HS-27A (cell line): ENCODE data around the gene GPR143.
"Not testable (repeated sequence)": the region's sequence is repeated elsewhere in the genome, so short reads cannot be mapped to it uniquely, and the experiment has no call there.

Experiments
- DNase-seq: peaks from one replicate; pipeline ENCODE4 v3.0.0-alpha.2; 2012; ENCODE audit warnings: low read depth, missing footprints

Gene GPR143

DNA sequence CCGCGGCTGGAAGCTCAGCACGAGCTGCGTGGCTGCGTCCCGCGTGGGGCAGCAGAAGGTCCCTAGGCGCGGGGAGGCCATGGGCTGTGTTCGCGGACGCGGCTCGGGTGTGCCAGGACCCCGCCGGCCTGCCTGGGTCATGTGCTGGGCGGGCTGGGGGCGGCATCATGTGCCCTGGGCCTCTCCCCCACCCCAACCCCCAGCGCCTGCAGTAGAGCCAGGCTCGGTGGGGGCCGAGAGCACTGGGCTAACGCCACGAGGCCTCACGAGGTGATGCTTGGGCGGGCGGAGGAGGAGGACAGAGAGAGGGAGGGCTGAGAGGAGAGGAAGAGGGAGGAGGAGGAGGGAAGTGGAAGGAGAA is at the start of gene GPR143:
TSS of gene GPR143 (minus strand) at position 111 of the 361 bp plus-strand sequence. CDS start at position 81, 30 bp downstream.
- no peak for DNase-seq

DNA sequence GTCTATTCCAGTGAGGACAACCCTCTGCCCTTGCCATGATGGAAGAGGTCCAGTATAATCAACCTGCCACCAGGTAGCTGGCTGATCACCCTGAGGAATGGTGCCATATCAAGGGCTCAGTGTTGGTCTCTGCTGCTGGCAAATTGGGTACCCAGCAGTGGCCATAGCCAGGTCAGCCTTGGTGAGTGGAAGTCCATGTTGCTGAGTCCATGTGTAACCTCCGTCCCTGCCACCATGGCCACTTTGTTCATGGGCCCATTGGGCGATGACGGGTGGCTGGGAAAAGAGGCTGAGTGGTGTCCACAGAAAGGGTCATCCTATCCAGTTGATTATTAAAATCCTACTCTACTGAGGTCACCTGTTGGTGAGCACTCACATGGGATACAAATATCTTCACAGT is 45.4 kb upstream of the GPR143 start:
- not testable (repeated sequence) for DNase-seq

DNA sequence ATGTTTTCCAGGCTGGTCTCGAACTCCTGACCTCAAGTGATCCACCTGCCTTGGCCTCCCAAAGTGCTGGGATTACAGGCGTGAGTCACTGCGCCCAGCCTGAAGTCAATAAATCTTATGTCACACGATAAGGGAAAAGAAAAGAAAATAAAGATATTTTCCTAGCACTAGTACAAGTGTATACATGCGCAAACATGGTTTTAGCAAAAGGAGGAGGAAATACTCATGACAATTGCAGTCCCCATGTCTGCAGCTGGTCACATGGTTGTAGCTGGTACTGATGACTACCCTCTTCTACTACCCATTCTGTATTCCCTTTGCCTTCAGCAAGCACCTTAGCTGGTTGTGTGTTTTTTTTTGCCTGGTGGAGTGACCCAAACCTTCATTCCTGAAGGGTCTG is 44.2 kb upstream of the GPR143 start:
- not testable (repeated sequence) for DNase-seq

DNA sequence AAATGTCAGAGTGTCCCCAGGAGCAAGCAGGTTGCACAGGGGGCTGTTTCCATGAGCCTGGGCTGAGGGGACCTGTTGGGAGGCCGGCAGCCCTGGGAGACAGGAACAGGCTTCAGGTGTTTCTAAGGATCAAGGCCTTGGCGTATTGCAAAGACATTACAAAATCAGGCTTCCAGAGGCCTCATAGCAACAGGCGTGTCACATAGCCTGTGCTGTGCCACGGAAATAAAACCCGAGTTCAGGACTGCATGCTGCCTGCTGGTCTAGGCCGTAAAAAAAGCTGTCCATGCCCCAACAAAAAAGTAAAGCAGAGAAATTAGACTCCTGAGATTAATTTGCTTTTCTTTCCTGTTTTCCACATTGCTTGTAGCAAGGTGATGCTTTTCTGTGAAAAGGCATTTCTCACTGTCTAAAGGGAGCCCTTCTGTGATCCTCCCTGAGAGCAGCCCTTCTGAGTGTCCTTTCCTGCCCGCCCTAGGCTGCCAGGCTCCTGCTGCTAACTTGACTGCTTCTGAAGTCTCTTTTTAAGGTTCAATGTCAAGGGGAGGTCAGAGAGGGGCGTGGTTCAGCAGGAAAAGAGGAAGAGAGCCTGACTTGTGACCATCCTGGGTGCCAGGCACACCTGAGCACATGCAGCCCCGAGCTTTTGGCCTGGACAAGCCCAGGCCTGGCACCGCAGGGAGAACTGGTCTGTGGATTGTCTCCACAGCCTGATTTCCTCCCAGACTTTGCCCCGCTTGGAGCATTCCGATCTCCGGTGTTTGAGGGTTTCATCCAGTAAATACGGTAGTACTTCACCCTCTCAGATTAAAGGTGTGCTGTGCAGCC is 41.9 kb upstream of the GPR143 start:
- no peak for DNase-seq

DNA sequence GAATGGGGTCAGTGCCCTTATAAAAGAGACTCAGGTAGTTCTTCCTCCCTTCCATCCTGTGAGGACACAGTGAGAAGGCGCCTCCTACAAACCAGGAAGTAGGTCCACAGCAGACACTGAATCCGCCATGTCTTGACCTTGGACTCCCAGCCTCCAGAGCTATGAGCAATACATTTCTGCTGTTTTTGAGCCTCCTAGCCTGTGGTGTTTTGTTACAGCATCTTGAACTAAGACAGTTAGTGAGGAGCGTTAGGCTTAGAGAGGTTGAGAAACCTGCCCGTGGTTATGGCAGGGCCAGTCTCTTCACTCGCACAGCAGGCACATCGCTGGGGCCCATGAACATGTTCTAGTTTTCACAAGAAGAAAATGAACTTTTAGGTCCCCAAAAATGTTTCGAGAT is 40.3 kb upstream of the GPR143 start:
- DNase-seq: no peak

DNA sequence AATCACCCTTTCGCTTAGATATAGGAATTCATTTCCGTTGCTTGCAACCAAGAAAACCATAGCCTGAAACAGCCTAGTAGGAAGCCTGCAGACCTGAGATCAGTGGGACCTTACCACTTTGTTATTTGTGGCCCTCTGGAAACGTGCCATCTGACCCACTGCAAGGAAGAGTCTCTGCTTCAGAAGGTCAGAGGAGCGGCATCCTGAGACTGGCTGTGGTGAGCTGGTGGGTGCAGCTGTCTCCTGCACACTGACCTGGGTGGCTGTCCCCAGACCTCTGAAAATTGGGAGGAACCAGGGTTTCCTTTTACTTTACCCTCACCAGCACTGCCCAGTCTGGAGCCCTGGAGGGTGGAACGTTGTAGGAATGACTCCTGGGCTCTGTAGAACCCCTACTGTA is 38.8 kb upstream of the GPR143 start:
- DNase-seq: no peak

DNA sequence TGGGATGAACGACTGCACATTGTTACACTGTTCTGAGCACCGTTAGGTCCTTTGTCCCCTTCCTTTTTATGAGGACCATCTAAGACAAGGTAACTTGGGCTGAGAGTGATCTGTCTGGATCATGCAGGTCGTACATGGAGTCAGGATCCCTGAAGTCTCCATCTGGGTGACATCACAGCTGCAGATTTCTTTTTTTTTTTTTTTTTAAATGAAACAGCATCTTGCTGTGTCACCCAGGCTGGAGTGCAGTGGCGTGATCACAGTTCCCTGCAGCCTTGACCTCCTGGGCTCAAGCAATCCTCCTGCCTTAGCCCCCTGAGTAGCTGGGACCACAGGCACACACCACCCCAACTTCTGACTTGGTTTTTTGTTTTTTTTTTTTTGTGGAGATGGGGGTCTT is 37.1 kb upstream of the GPR143 start:
- DNase-seq: no peak

DNA sequence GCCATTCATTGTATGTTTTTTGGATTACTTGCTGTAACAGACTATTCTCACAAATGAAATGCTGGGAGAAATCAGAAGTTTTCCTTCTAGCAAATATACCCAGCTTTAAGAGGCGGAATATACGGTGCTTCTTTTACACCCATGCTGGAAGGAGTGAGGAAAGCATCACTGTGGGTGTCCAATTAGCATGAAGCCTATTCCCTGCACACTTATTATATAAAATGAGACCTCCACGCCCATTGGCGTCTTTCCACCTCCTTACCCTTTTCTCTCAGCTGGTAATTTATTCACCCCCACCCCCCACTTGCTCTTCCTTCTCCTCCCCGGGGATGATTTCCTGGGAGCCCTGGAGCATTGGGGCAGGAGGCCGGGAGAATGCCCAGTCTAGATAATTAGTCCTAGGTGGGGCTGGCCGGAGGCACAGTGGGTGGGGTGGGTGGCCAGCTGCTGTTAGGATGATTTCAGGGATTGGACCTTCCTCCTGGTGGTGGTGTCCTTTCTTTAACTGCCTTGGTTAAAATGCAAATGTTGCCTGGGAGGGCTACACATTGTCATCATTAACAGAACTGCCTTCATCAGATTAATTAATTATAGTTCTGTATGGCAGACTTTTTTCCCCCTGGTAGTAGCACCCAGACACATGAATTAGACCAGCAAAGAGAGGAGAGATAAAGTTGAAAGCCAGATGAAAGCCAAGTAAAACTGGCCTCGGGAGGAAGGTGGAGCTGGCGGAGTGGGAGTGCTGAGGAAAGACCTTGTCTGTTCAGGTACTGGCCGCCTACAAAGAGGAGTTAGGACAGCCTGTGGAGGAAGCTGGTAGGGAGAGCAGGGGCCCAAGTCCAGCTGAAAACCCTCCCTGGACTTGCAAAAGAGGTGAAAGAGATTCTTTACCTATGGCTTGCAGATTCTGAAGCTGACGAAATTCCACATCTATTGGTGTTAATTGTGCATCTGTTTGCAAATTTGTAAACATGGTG is 32.0 kb upstream of the GPR143 start:
- DNase-seq: no peak

DNA sequence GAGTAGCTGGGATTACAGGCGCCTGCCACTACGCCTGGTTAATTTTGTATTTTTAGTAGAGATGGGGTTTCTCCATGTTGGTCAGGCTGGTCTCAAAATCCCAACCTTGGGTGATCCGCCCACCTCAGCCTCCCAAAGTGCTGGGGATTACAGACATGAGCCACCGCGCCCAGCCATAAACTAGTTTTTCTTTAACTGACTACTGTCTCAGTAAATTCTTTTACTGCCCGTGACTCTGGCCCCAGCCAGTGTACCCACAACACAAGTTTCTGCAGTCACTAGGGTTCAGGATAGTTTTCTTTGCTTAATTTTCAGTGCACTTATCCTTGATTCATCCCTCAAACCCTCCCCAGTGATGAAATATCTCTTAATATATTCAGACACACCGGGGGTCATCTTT is 28.8 kb upstream of the GPR143 start:
- no peak for DNase-seq

DNA sequence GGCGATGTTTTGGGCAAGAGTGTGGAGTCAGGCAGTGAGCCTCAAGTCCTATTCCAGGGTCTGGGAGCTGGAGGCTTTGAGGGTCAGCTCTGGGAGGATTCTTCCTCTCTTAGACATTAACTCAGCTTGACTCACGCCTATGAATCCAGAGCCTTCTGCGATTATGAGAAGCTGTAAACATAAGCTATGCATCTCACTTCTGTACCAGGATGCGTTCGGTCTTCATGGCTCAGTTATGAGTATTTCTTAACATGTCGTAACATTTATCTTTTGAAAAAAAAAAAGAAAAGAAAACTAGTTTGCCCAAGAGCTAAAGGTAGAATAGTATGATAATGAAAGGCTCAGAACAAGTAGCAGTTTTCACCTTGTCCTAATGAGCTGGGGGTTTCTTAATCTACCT is 25.2 kb upstream of the GPR143 start:
- DNase-seq: no peak

DNA sequence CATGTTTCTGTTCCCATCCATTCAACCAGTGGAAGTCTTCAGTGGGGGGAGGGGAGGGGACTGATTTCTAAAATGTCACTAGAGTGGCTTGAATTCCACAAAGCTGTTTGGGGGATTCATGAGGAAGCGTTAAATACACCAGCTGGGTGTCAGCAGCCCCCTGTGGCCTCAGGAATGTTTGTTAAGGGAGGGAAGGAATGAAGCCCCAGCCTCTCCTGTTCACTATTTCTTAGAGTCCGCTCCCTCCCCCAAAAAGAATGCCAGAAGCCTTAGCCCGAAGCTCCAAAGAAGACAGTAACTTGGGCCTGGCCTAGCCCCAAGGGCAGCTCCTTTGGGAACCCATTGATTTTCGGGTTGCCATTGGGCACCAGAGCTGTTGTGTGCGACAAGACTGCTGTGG is 23.9 kb upstream of the GPR143 start:
- DNase-seq: no peak

DNA sequence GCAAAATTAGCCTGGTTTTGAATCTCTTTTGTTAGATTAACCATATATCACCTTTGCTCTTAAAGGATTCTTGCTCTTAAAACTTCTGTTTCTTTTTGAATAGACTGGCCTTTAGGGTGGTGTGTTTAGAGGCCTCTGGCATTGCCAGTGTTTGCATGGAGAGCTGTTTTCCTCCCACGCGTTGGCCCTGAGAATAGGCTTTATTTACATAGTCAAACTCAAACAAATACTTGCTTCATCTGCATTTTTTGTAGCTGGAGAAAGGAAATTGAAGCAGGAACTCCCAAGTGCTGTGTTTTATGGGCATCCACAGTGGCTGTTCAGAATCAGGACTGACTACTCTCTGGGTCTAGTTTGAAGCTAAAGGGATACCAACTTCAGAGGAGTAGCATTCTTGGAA is 23.3 kb upstream of the GPR143 start:
- no peak for DNase-seq

DNA sequence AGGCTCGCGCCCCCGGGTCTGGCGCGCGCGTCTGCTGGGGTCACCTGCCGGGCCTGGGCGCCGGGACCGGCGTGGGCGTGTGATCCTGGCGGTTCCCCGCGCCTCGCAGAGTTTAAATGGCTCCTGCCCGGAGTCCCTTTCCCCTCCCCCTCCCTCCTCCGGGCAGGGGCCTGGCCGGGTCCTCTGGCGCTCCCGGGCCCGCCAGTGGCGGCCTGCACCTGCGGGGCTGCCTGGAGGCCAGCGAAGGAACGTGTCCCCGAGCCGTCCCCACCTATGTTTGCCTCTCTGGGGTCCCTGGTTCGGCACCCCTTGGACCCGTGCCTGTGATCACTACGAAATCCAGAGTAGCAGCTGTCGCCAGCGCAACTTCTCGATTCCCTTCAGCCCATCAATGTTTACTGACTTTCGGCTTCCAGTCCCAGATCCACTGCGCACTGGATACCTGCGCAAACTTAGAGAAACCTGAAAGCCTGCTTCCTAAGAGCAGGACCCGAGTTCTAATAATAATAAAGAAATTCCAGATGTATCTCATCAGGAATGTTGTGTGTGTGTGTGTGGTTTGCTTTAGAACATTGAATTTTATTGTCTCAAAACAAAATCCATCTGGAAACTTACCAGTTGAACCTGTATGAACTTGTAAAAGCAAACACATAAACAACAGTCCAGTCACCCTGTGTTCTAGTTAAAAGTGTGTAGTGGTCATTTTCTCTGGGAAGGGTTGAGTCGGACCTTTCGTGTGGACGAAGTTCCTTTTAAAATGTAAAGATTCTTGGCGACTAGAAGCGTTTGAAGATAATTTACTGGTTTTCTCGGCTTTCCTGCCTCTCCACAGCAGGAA is 21.4 kb upstream of the GPR143 start:
- DNase-seq: no peak

DNA sequence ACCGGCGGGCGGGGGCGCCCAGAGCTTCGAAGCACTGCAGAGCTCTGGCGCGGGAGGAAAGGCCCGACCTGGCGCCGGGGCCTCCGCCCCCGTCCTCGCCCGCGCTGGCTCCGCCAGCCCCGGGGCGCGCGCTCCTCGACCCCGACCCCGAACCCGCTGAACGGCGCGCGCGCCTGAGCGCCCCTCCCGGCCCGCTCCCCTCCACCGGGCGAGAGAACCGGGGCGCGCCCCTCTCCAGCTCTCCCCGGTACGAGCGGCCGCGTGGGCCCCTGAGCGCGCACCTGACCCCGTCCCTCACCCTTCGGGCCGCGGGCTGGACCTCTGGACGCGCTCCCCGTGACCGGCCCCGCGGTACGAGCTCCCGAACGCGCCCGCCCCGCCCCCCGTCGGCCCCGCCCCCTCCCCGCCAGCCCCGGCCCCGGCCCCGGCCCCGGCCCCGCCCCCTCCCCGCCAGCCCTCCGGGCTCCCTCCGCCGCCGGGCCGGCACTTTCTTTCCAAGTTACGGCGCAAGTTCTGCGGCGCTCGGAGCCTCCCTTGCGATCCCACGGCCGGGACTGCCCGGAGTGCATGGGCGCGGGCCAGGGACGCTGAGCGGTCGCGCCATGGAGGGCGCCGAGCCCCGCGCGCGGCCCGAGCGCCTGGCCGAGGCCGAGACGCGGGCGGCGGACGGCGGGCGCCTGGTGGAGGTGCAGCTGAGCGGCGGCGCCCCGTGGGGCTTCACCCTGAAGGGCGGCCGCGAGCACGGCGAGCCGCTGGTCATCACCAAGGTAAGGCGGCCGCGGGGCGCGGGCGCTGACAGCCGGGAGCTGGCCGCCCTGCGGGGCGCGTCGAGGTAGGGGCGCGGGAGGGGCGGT is 20.5 kb upstream of the GPR143 start, which contains the start of gene SHROOM2:
TSS of gene SHROOM2 (plus strand) at position 486 of the 854 bp plus-strand sequence. CDS start at position 603, 117 bp downstream.
- no peak for DNase-seq

DNA sequence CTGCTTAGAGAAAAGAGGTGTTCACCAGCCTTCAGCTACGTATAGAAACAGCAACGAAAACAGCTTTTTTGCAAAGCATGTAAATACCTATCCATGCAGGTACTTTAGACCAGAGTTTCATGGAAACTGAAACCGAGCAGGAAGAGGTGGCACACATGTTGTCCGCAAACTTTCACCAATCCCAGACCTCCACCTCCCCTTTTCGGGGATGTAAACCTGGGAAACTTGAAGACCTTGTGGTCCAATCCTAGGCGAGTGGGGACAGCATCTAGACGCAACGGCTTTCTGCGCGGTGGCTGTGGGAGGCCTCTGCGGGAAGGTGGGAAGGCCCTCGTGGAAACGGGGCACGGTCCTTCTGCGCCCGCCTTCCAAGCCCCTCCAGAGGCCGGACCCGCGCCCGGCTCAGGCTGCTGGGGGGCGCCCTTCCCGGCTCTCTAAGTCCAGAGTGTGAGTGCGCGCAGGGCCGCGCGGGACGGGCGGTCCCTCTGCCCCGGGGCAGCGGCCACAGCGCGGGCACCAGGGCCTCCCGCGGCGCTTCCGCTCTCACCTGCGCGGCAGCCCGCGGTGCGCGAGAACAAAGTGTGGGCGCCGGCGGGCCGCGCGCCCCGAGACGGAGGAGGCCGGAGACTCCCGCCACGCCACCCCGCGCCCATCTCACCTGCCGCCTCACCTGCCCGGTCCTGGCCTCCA is 19.8 kb upstream of the GPR143 start:
- no peak for DNase-seq

DNA sequence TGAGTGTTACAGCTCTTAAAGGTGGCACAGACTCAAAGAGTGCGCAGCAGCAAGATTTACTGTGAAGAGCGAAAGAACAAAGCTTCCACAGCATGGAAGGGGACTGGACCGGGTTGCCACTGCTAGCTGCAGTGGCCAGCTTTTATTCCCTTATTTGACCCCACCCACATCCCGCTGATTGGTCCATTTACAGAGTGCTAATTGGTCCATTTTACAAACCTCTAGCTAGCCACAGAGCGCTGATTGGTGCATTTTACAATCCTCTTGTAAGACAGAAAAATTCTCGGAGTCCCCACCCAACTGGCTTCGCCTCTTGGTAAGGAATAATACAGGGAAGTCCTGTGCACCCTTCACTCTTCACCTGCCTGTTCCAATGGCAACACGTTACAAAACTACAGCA is 18.7 kb upstream of the GPR143 start:
- DNase-seq: no peak

DNA sequence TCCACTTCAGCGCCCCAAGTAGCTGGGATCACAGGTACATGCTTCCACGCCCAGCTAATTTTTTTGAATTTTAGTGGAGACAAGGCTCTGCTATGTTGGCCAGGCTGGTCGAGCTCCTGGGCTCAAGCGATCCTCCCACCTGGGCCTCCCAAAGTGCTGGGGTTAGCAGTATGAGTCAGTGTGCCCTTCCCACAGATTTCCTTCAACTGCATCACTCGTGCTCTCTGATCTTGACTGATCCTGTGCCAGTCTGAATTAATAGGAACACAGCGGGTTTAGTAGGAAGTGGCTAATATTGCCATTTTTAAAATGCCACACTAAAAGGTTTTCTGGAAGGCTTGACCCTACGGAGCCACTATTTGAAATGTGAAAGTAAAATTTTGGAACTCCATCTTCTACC is 16.3 kb upstream of the GPR143 start:
- no peak for DNase-seq

DNA sequence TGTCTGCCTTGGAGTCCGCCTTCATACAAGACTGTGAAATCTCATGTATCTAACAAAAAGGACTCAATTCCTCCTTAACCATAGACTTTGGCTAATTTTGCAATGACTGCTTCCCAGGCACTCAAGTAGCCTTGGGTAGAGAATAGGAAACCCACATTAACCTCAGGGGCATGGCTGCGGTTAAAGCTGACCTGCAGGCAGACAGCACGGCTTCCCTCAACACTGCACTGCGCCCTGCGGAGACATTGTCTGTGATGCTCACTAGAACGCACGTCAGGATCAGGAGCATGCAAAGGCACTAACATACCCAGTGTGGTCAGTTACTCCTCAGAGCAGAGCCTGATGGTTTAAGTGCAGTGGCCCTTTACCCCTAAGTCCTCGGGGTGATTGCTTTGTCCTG is 10.3 kb upstream of the GPR143 start:
- DNase-seq: no peak

DNA sequence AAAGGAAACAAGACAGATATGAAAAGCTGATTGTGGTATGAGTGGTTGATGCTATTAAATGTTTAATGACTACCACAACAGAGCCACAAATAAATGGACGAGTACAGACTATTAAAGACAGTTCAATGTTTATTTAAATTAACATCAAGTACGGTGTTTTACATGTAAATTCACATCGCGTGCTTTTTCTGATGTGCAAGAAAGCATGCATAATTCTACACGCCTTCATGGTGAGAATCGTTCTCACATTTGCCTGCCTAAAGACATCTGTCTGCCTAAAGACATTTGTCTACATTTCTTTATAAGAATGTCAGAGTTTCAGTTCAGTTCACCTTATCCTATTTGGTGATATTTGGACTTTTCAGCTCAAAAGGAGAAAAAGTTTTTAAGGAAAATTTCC is 7.3 kb upstream of the GPR143 start:
- DNase-seq: no peak

DNA sequence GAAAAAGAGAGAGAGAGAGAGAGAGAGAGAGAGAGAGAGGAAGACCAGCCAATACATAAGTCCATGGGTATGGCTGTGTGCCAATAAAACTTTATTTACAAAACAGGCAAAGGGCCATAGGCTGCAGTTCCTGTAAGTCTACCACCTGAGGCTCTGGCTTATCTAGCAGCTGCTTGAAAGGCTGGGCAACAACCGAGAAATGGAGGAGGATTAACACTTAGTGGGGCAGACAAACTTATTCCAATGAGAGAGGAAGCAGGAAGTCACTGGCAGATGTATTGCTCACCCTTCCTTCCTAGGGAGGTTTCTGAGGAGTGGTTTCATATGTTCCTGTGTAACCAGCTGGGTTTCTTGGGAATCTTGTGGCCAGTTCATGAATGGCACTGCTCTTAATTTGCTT is 4.7 kb upstream of the GPR143 start:
- DNase-seq: no peak
